A673 (cell line): ENCODE data around the gene LMF1.

ENCODE experiments used
- EZH2 ChIP-seq: fragments of 200-600 bp; sonication (generic); IDR thresholded peaks from 2 replicates; pipeline ENCODE4 v1.6.1; 2017; ENCODE audit warnings: borderline replicate concordance, low read depth, mild to moderate bottlenecking, mixed read lengths, antibody characterized with exemption, low read length; ENCODE audit not compliant: poor library complexity, severe bottlenecking
- TF ChIP-seq, protein P1 (sequence below): fragments of 300-800, 200-600 bp; sonication (generic); conservative IDR thresholded peaks from 2 replicates; pipeline ENCODE4 v1.5.1; 2017; ENCODE audit warnings: low read depth, mild to moderate bottlenecking, antibody characterized with exemption, low read length, moderate library complexity, mixed read lengths

DNA sequence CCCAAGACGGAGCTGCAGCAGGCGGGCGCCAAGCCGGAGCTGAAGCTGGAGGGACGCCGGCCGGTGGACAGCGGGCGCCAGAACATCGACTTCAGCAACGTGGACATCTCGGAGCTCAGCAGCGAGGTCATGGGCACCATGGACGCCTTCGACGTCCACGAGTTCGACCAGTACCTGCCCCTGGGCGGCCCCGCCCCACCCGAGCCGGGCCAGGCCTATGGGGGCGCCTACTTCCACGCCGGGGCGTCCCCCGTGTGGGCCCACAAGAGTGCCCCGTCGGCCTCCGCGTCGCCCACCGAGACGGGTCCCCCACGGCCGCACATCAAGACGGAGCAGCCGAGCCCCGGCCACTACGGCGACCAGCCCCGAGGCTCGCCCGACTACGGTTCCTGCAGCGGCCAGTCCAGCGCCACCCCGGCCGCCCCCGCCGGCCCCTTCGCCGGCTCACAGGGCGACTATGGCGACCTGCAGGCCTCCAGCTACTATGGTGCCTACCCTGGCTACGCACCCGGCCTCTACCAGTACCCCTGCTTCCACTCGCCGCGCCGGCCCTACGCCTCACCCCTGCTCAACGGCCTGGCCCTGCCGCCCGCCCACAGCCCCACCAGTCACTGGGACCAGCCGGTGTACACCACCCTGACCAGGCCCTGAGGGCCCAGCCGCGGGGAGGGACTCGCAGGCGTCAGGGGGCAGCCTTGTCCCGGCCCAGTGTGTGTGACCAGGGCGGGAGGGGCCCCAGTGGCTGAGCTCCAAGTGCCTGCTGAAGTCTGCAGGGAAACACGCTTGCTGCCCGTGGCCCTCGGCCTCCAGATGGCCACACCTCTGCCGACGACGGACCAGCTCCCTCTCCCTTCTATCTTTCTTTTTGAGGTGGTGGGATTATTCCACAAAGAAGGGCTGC is 14.2 kb upstream of the LMF1 start:
- TF ChIP-seq, protein P1, sequence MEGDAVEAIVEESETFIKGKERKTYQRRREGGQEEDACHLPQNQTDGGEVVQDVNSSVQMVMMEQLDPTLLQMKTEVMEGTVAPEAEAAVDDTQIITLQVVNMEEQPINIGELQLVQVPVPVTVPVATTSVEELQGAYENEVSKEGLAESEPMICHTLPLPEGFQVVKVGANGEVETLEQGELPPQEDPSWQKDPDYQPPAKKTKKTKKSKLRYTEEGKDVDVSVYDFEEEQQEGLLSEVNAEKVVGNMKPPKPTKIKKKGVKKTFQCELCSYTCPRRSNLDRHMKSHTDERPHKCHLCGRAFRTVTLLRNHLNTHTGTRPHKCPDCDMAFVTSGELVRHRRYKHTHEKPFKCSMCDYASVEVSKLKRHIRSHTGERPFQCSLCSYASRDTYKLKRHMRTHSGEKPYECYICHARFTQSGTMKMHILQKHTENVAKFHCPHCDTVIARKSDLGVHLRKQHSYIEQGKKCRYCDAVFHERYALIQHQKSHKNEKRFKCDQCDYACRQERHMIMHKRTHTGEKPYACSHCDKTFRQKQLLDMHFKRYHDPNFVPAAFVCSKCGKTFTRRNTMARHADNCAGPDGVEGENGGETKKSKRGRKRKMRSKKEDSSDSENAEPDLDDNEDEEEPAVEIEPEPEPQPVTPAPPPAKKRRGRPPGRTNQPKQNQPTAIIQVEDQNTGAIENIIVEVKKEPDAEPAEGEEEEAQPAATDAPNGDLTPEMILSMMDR = no peak
- no peak for TF ChIP-seq EZH2
